ENCODE measurements around the gene TLL2. TPM values are rescaled to one million over a fixed set of nuclear protein-coding genes. Genes with fewer than 3 reads are reported as not detected.

Gene TLL2
- total RNA-seq, 1 donor from 2014 or later = 2.1 TPM

- no peak for DNase-seq (ENCODE audit: low read depth, low spot score)
- peaks cover 25% of the 10 kb centered on the region for H3K4me1 Mint-ChIP-seq
- TF ChIP-seq CTCF (conservative IDR thresholded peaks at IDR 0.05) = no peak
- H3K27ac Mint-ChIP-seq (ENCODE audit: unreplicated experiment) = no peak overlapping the region
- peaks cover 4% of the 10 kb centered on the region for H3K27me3 Mint-ChIP-seq (ENCODE audit: low read depth)
- H3K4me3 Mint-ChIP-seq = no peak overlapping the region
- no peaks in the 10 kb centered on the region for H3K9me3 Mint-ChIP-seq
- H3K36me3 Mint-ChIP-seq (ENCODE audit: low read depth) = no peaks in the 10 kb centered on the region
Observed at GRCh38 chr10:96493254-96493653, 20.5 kb downstream of the TLL2 start.

DNA sequence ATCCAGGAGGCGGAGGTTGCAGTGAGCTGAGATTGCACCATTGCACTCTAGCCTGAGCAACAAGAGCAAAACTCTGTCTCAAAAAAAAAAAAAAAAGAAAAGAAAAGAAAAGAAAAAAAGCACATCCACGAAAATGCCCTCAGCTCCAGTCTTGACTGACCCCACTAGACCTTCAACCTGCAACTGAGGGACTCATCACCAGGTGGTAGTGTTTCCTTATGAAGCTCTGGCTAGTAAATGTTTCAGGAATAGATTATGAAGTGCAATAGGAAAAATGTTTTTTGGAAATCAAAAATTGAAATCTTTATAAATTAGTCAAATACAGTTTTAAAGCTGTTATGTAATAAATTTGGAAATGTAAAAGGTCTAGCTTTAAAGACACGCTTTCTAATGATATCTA lies 22.4 kb downstream of the TLL2 start:
- Mint-ChIP-seq H3K36me3 (ENCODE audit: low read depth) (no peaks in the 10 kb centered on the region), H3K4me1 (peaks cover 21% of the 10 kb centered on the region), H3K4me3 (no peak overlapping the region), H3K27ac (ENCODE audit: unreplicated experiment) (no peak overlapping the region), H3K27me3 (ENCODE audit: low read depth) (no peaks in the 10 kb centered on the region), H3K9me3 (no peaks in the 10 kb centered on the region)
- TF ChIP-seq CTCF (conservative IDR thresholded peaks at IDR 0.05) = peak; percentile 41
- DNase-seq (ENCODE audit: low read depth, low spot score) = no peak

GRCh38 chr10:96488161-96488935 lies 25.4 kb downstream of the TLL2 start:
- no peaks in the 10 kb centered on the region for H3K27me3 Mint-ChIP-seq (ENCODE audit: low read depth)
- no peak for DNase-seq (ENCODE audit: low read depth, low spot score)
- no peaks in the 10 kb centered on the region for H3K36me3 Mint-ChIP-seq (ENCODE audit: low read depth)
- no peak overlapping the region for H3K4me3 Mint-ChIP-seq
- H3K4me1 Mint-ChIP-seq = no peaks in the 10 kb centered on the region
- TF ChIP-seq CTCF (conservative IDR thresholded peaks at IDR 0.05) = no peak
- peaks cover 2% of the 10 kb centered on the region for H3K9me3 Mint-ChIP-seq
- H3K27ac Mint-ChIP-seq (ENCODE audit: unreplicated experiment) = no peak overlapping the region

GRCh38 chr10:96482815-96483588 lies 30.7 kb downstream of the TLL2 start:
- no peak for DNase-seq (ENCODE audit: low read depth, low spot score)
- H3K36me3 Mint-ChIP-seq (ENCODE audit: low read depth) = no peaks in the 10 kb centered on the region

GRCh38 chr10:96478355-96478754 lies 35.4 kb downstream of the TLL2 start:
- Mint-ChIP-seq H3K4me3 (no peak overlapping the region), H3K27me3 (ENCODE audit: low read depth) (peaks cover 6% of the 10 kb centered on the region), H3K36me3 (ENCODE audit: low read depth) (no peaks in the 10 kb centered on the region), H3K4me1 (peaks cover 11% of the 10 kb centered on the region), H3K9me3 (peaks cover 4% of the 10 kb centered on the region), H3K27ac (ENCODE audit: unreplicated experiment) (peak overlapping the region; percentile 51)
- TF ChIP-seq CTCF (conservative IDR thresholded peaks at IDR 0.05) = no peak
- no peak for DNase-seq (ENCODE audit: low read depth, low spot score)

More at GRCh38 chr10:96482815-96483588, 30.7 kb downstream of the TLL2 start:
- no peak for TF ChIP-seq CTCF (conservative IDR thresholded peaks at IDR 0.05)
- Mint-ChIP-seq H3K9me3 (peaks cover 5% of the 10 kb centered on the region), H3K4me3 (no peak overlapping the region), H3K27ac (ENCODE audit: unreplicated experiment) (no peak overlapping the region), H3K27me3 (ENCODE audit: low read depth) (peaks cover 3% of the 10 kb centered on the region), H3K4me1 (no peaks in the 10 kb centered on the region)
